ENCODE data around the gene CBX6. TPM values are rescaled to one million over a fixed set of nuclear protein-coding genes. Genes with fewer than 3 reads are reported as not detected.
"Not testable (repeated sequence)": the region's sequence is repeated elsewhere in the genome, so short reads cannot be mapped to it uniquely, and the experiment has no call there.

Gene CBX6
- 51.8 TPM for total RNA-seq (ENCODE audit: insufficient read depth, low replicate concordance)

- DNase-seq (ENCODE audit: low spot score): peak; percentile 94
These were observed at the start of gene CBX6 for GRCh38 chr22:38872172-38872830. CBX6 (minus strand) TSS chr22:38872216; CDS start chr22:38872190, 26 bp downstream.

- DNase-seq (ENCODE audit: low spot score): no peak
These were observed 49.8 kb upstream of the CBX6 start for GRCh38 chr22:38921806-38922205.

GRCh38 chr22:38921120-38921519 lies 49.1 kb upstream of the CBX6 start:
- DNase-seq (ENCODE audit: low spot score): no peak

GRCh38 chr22:38919631-38920190 lies 47.7 kb upstream of the CBX6 start:
- peak; percentile 15 for DNase-seq (ENCODE audit: low spot score)

GRCh38 chr22:38911434-38911833 lies 39.4 kb upstream of the CBX6 start:
- DNase-seq (ENCODE audit: low spot score): no peak

DNA sequence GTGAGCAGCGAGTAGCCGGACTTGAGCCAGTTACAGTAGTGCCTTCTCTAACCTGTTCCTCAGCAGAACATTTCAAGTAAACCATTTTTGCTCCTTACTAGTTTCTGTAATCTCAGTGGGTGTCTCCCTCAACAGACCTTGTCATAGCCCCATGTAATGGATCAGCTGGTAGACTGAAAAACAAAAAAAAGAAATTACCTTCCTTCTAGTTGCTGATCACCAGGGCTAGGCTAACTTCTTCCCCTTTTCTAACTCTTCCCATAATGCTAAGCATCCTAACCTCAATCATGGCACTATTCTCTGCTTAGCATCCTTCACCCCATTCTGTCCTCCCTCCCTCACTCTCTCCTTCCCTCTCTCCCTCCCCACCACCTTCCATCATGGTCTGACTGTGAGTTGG lies 35.8 kb upstream of the CBX6 start:
- DNase-seq (ENCODE audit: low spot score): no peak

DNA sequence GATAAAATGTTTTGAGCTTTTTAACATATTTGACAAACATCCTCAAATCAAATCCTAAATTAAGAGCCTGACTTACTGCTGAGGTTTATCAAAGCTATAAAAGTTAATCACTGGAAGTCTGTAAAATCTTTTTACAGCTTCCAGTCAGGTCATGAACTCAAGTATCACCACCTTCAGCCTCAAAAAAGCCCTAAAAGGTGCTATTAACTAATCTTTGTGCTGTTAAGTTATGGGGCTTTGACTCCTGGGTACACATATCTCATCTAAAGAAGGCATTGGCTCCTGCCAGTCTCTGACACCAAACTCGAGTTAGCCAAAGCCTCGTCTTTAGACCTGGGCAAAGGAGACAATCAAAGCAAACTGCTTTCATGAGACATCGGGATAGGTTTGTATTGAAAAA lies 34.0 kb upstream of the CBX6 start:
- no peak for DNase-seq (ENCODE audit: low spot score)

DNA sequence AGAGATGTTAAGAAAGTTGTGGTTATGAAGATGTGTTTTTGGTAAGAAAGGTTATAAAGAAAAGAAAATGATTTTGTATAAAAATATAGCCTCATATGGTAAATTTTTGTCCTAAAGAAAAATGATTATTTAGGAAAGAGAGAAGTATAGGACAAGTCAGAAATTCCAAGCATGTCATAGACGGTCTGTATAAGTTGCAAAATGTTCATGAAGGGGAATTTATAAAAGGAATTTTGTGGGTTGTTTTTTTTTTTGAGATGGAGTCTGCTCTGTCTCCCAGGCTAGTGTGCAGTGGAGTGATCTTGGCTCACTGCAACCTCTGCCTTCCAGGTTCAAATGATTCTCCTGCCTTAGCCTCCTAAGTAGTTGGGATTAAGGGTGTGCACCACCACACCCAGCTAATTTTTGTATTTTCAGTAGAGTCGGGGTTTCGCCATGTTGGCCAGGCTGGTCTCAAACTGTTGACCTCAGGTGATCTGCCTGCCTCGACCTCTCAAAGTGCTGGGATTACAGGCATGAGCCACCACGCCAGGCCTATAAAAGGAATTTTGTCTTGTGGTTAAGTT lies 32.1 kb upstream of the CBX6 start:
- not testable (repeated sequence) for DNase-seq (ENCODE audit: low spot score)

- DNase-seq (ENCODE audit: low spot score): peak; percentile 91
These were observed 29.2 kb upstream of the CBX6 start for GRCh38 chr22:38901111-38901641.

- DNase-seq (ENCODE audit: low spot score): no peak
These were observed 28.7 kb upstream of the CBX6 start for GRCh38 chr22:38900677-38901076.

GRCh38 chr22:38891256-38891655 lies 19.2 kb upstream of the CBX6 start:
- no peak for DNase-seq (ENCODE audit: low spot score)

GRCh38 chr22:38890377-38890776 lies 18.4 kb upstream of the CBX6 start:
- DNase-seq (ENCODE audit: low spot score): no peak

DNA sequence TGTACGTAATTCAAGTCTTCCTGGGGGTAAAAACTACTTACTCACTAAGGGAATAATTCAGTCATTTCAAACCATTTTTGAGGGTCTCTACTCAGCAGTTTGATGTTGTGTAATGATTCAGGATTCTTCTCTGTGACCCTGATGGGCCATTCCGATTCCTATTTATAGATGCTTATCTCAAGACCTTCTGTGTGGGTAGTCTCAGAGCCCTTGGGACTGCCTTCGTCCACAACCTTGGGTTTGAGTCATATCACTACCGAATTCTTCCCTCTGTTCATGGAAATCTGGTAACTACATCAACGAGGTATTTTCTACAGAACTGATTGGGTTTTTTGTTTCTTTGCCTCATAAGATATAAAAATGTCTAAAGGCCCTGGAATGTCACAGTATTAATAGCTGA lies 14.3 kb upstream of the CBX6 start:
- DNase-seq (ENCODE audit: low spot score): no peak

DNA sequence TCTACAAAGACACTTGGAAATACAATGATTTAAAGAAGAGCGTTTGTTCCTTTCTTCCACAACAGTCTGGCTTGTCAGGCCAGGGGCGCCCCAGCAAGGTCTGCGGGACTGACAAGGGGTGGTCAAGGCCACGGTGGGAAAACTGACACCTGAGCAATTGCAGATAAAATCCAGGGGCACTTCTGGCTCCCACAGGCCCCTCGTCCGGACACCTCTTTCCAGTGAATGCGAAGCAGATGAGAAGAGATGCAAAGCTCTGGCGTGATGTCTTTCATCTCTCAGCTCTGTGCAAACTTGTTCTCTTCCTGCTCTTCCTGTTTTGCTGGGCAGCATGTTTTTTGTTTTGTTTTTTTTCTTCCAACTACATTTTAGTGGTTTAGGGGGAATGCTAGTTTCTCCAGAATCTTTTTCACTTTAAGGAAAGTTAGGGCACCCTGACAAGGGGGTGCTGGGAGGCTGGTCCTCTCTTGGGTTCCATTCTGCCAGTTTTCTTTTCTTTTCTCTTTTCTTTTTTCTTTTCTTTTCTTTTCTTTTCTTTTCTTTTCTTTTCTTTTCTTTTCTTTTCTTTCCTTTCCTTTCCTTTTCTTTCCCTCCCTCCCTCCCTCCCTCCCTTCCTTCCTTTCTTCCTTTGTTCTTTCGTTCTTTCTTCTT lies 11.1 kb upstream of the CBX6 start:
- peak; percentile 66 for DNase-seq (ENCODE audit: low spot score)

DNA sequence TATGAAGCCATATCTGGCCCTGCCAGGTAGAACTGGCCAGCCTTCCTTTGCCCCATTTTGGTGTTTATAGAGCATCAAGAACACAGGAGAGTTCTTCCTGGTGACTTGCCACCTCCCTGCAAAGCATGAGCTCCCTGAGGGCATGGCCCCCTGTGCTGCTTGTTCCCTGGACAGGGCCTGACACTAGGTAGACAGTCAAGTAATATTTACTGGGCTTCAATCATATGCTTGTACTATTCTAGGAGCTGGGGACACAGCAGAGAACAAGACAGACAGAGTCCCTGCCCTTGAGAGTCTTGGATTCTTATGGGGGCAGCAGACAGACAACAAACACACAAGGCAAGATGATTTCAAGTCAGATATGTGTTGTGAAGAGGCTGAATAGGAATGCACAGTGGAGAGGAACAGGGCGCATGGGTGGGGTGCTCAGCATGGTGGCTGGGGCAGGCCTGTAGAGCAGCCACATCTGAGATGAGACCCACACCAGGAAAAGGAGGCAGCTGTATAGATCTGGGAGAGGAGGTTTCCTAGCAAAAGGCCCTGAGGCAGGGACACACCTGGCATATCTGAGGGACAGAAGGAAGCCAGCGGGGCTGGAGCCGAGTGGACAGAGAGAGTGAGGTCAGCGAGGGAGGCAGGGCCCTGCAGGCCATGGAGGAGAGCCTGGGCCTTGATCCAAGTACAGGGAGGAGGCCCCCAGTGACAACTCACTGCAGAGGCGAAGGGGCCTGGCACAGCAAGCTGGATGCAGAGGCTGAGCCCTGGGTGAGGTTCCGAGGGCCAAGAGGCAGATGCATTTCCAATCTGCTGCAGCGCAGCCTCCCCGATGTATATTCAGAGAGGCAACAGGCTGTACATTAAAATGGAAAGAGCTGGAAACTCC lies 10.2 kb upstream of the CBX6 start:
- peak; percentile 89 for DNase-seq (ENCODE audit: low spot score)

DNA sequence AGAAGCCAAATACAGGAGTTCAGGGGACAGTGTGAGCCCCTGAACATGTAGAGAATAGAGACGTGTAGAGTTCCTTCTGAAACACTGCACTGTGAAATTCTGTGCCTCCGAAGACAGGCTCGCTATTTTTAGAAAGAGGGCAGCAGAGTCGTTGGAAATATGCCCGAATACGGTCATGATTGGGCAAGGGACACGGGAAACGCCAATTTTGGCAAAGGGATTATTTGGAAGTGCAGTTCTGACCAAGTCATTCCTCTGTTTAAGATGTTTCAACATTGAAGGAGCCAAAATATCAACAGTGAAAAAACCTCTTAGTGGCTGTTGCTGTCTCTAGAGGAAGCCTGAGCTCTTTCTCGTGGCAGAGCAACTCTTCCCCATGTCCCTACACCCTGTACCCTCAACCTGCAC lies 9.5 kb upstream of the CBX6 start:
- peak; percentile 88 for DNase-seq (ENCODE audit: low spot score)

- DNase-seq (ENCODE audit: low spot score): no peak
These were observed 7.9 kb upstream of the CBX6 start for GRCh38 chr22:38879961-38880360.

DNA sequence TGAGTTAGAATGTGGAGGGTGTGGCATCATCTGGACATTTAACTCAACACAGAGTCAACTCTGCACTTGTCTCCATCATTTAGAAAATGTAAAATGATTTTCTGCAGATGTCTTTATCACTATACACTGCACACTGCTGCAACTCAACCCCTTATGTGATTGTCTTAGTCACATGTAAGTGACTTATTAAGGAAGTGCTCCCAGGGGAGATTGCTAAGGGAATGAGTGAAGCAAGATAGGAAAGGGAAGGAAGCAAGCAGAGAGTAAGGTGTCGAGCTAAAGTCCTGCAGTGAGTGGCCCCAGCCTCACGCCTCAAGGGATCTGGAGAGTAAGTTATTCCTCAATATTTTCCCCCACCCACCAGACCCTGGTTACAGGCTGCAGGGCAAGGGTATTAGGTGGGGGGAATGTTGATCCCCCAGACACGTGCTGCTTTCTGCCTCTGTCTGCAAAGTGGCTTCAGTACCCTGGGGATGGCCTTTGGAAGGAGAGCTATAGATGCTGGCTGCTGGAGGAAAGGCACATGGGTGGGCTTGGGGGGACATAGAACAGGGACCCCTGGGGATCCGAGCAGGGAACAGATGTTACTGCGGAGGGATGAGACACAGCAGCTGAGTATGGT lies 7.2 kb upstream of the CBX6 start:
- no peak for DNase-seq (ENCODE audit: low spot score)

- no peak for DNase-seq (ENCODE audit: low spot score)
These were observed 6.0 kb upstream of the CBX6 start for GRCh38 chr22:38878001-38878400.

GRCh38 chr22:38874529-38875222 lies 2.7 kb upstream of the CBX6 start:
- DNase-seq (ENCODE audit: low spot score): no peak

Measured in umbilical cord (tissue), 2 donors.